SK-N-SH (cell line): ENCODE measurements around the gene FBXO27. TPM values are rescaled to one million over a fixed set of nuclear protein-coding genes. Genes with fewer than 3 reads are reported as not detected.

Experiments used
- CTCF ChIA-PET: fragments of 300-600, 350-600 bp; formaldehyde crosslinking; extraction: SDS; loops from one replicate; lab custom pipeline; 2021; lab: Yijun Ruan, JAX
- POLR2A ChIA-PET: fragments of 350-600 bp; sonication (Branson Sonifier 250); formaldehyde crosslinking; extraction: SDS; loops from one replicate; lab custom pipeline; 2020; ENCODE audit warnings: antibody characterized with exemption, inconsistent platforms; lab: Yijun Ruan, JAX
- DNase-seq: peaks from one replicate; pipeline ENCODE4 v3.0.0; 2012
- H2AFZ ChIP-seq: fragments of 200-600 bp; sonication (generic); 2 replicates; pipeline ENCODE4 v1.8.1; 2016; ENCODE audit warnings: antibody characterized with exemption, mild to moderate bottlenecking, low read depth
- H3F3A ChIP-seq: fragments of 200-600 bp; sonication (generic); replicated peaks from 2 replicates; pipeline ENCODE3; 2016; ENCODE audit warnings: antibody characterized with exemption, mild to moderate bottlenecking; ENCODE audit not compliant: insufficient read depth
- H3K27ac ChIP-seq, 2 experiments: fragments of 200-500 bp in 1 of 2; fragments of 200-600 bp in 1 of 2; sonication (Bioruptor generic) in 1 of 2; sonication (generic), shearing (Covaris generic) in 1 of 2; 2 replicates each; pipeline versions ENCODE4 v1.5.1 to v1.6.1; 2014 to 2016; ENCODE audit warnings: low read depth in 2 of 2, inconsistent platforms in 1 of 2, low read length in 1 of 2, mild to moderate bottlenecking in 1 of 2, mixed read lengths in 1 of 2
- H3K27me3 ChIP-seq: fragments of 200-600 bp; sonication (generic), shearing (Covaris generic); 2 replicates; pipeline ENCODE4 v1.6.1; 2016; ENCODE audit warnings: mixed run types; ENCODE audit not compliant: insufficient read depth
- H3K36me3 ChIP-seq, 2 experiments: fragments of 200-500 bp in 1 of 2; fragments of 200-600 bp in 1 of 2; sonication (Bioruptor generic) in 1 of 2; sonication (generic) in 1 of 2; replicated peaks in 1 of 2; 2 replicates each; pipeline versions ENCODE3 to v1.5.1; 2014 to 2016; ENCODE audit warnings: low read length in 1 of 2, mild to moderate bottlenecking in 1 of 2; ENCODE audit not compliant: insufficient read depth in 2 of 2, control insufficient read depth in 1 of 2
- H3K4me1 ChIP-seq, 2 experiments: fragments of 200-500 bp in 1 of 2; fragments of 200-600 bp in 1 of 2; sonication (Bioruptor generic) in 1 of 2; sonication (generic), shearing (Covaris generic) in 1 of 2; 2 replicates each; pipeline versions ENCODE4 v1.5.1 to v1.6.1; 2014 to 2016; ENCODE audit warnings: low read depth in 1 of 2, low read length in 1 of 2, mixed run types in 1 of 2; ENCODE audit not compliant: insufficient read depth in 2 of 2, control insufficient read depth in 1 of 2
- H3K4me2 ChIP-seq: fragments of 200-600 bp; sonication (generic), shearing (Covaris generic); 2 replicates; pipeline ENCODE4 v1.6.1; 2017; ENCODE audit warnings: mixed run types
- H3K4me3 ChIP-seq, 2 experiments: fragments of 200-500 bp in 1 of 2; fragments of 200-600 bp in 1 of 2; sonication (Bioruptor generic) in 1 of 2; sonication (generic), shearing (Covaris generic) in 1 of 2; 2 replicates each; pipeline versions ENCODE4 v1.5.1 to v1.8.1; 2014 to 2016; ENCODE audit warnings: low read depth in 2 of 2, inconsistent platforms in 1 of 2, low read length in 1 of 2, mild to moderate bottlenecking in 1 of 2, mixed read lengths in 1 of 2, moderate library complexity in 1 of 2
- H3K79me2 ChIP-seq: fragments of 200-600 bp; sonication (generic); 2 replicates; pipeline ENCODE4 v1.8.1; 2017; ENCODE audit warnings: mild to moderate bottlenecking; ENCODE audit not compliant: insufficient read depth
- H3K9ac ChIP-seq: fragments of 200-600 bp; sonication (generic); 2 replicates; pipeline ENCODE4 v1.6.1; 2017; ENCODE audit warnings: mixed run types
- H3K9me2 ChIP-seq: fragments of 200-600 bp; sonication (generic); 2 replicates; pipeline ENCODE4 v1.6.1; 2017; ENCODE audit warnings: mixed run types
- H3K9me3 ChIP-seq: fragments of 200-600 bp; sonication (generic); 2 replicates; pipeline ENCODE4 v1.6.1; 2017; ENCODE audit warnings: mixed run types, mild to moderate bottlenecking, moderate library complexity
- H4K20me1 ChIP-seq: fragments of 200-600 bp; sonication (generic); 2 replicates; pipeline ENCODE4 v1.6.1; 2017; ENCODE audit warnings: mild to moderate bottlenecking, mixed run types; ENCODE audit not compliant: insufficient read depth
- CHD2 ChIP-seq: fragments of 150-350 bp; IDR thresholded peaks from 2 replicates; pipeline ENCODE4 v1.6.1; 2018; ENCODE audit warnings: low read length; ENCODE audit not compliant: partially characterized antibody
- CTCF ChIP-seq: fragments of 200-600 bp; sonication (generic); IDR thresholded peaks from 2 replicates; pipeline ENCODE4 v1.6.1; 2017; ENCODE audit warnings: antibody characterized with exemption, mild to moderate bottlenecking, moderate library complexity
- ELF1 ChIP-seq: IDR thresholded peaks from 2 replicates; pipeline ENCODE4 v1.4.0; 2012
- FOSL2 ChIP-seq: IDR thresholded peaks from 2 replicates; pipeline ENCODE4 v1.4.0; 2012; ENCODE audit warnings: low read depth, mild to moderate bottlenecking, moderate library complexity, borderline replicate concordance
- GABPA ChIP-seq: IDR thresholded peaks from 2 replicates; pipeline ENCODE4 v1.4.0; 2012; ENCODE audit warnings: low read depth, mild to moderate bottlenecking
- JUND ChIP-seq: IDR thresholded peaks from 2 replicates; pipeline ENCODE4 v1.4.0; 2012
- MAX ChIP-seq: IDR thresholded peaks from 2 replicates; pipeline ENCODE4 v1.4.0; 2012; ENCODE audit warnings: low read depth
- MEF2A ChIP-seq: IDR thresholded peaks from 2 replicates; pipeline ENCODE4 v1.4.0; 2012; ENCODE audit warnings: low read depth, borderline replicate concordance
- MXI1 ChIP-seq: IDR thresholded peaks from 2 replicates; pipeline ENCODE4 v1.6.1; 2012; ENCODE audit warnings: mild to moderate bottlenecking, low read depth, low read length, improper control_type of control experiment
- NRF1 ChIP-seq: IDR thresholded peaks from 2 replicates; pipeline ENCODE4 v1.6.1; 2012; ENCODE audit warnings: low read depth, mild to moderate bottlenecking, low read length
- RAD21 ChIP-seq: IDR thresholded peaks from 2 replicates; pipeline ENCODE4 v1.6.1; 2012; ENCODE audit warnings: mild to moderate bottlenecking, low read length
- RCOR1 ChIP-seq: fragments of 150-350 bp; IDR thresholded peaks from 2 replicates; pipeline ENCODE4 v1.6.1; 2017; ENCODE audit warnings: antibody characterized with exemption, low read length
- REST ChIP-seq: IDR thresholded peaks from 2 replicates; pipeline ENCODE4 v1.6.1; 2012; ENCODE audit warnings: mild to moderate bottlenecking, low read depth, low read length, moderate library complexity
- RFX5 ChIP-seq: IDR thresholded peaks from 2 replicates; pipeline ENCODE4 v1.6.1; 2012; ENCODE audit warnings: mild to moderate bottlenecking, improper control_type of control experiment, low read length
- RXRA ChIP-seq: IDR thresholded peaks from 2 replicates; pipeline ENCODE4 v1.4.0; 2012; ENCODE audit warnings: low read depth, mild to moderate bottlenecking, borderline replicate concordance
- SIN3A ChIP-seq: IDR thresholded peaks from 2 replicates; pipeline ENCODE4 v1.6.1; 2012; ENCODE audit warnings: low read depth, mild to moderate bottlenecking, low read length, moderate library complexity, borderline replicate concordance
- SMC3 ChIP-seq: IDR thresholded peaks from 2 replicates; pipeline ENCODE4 v1.6.1; 2012; ENCODE audit warnings: low read depth, low read length, improper control_type of control experiment
- TAF1 ChIP-seq: IDR thresholded peaks from 2 replicates; pipeline ENCODE4 v1.6.1; 2012; ENCODE audit warnings: low read depth, mild to moderate bottlenecking, low read length, moderate library complexity, borderline replicate concordance
- TCF12 ChIP-seq: IDR thresholded peaks from 2 replicates; pipeline ENCODE4 v1.4.0; 2012
- TEAD4 ChIP-seq: IDR thresholded peaks from 2 replicates; pipeline ENCODE4 v1.4.0; 2012; ENCODE audit warnings: mild to moderate bottlenecking, borderline replicate concordance; ENCODE audit not compliant: insufficient read depth
- USF1 ChIP-seq: IDR thresholded peaks from 2 replicates; pipeline ENCODE4 v1.4.0; 2012; ENCODE audit warnings: low read depth, borderline replicate concordance
- USF2 ChIP-seq: fragments of 150-350 bp; IDR thresholded peaks from 2 replicates; pipeline ENCODE4 v1.6.1; 2017; ENCODE audit warnings: antibody characterized with exemption, low read length, low read depth, borderline replicate concordance
- ZBTB33 ChIP-seq: IDR thresholded peaks from 2 replicates; pipeline ENCODE4 v1.4.0; 2012; ENCODE audit warnings: low read depth, borderline replicate concordance
- whole genome bisulfite sequencing: methylation state at CpG from one replicate; pipeline ENCODE4 v1.1.6; 2017; ENCODE audit warnings: low lambda C conversion rate; 5-methylcytosine and 5-hydroxymethylcytosine counted together
- polyA plus RNA-seq, 3 experiments: library from polyadenylated mRNA; depleted of rRNA; stranded (reverse); fragments of >200 nt; gene quantifications; 2 replicates each; pipeline ENCODE4 v1.2.3, GENCODE V29; 2012

FBXO27 gene
- polyA plus RNA-seq, 1 of the 3 experiments (the other 2 are of a cell fraction) = 5.8 TPM

GRCh38 chr19:39052243-39052746, 19.9 kb upstream of the FBXO27 start:
- no peaks in the 10 kb centered on the region for H3K9me3 ChIP-seq
- no peaks in the 10 kb centered on the region for H3K9me2 ChIP-seq
- H3K36me3 ChIP-seq = no peaks in the 10 kb centered on the region
- H3K4me2 ChIP-seq = no peak overlapping the region
- no peak overlapping the region for H3K9ac ChIP-seq
- TF ChIP-seq MEF2A (no peak), USF2 (no peak), CHD2 (no peak), GABPA (no peak), MXI1 (no peak), RAD21 (peak; percentile 66), USF1 (no peak), RFX5 (no peak), TEAD4 (no peak), RXRA (no peak), TAF1 (no peak), TCF12 (no peak), SIN3A (no peak), ELF1 (no peak), JUND (no peak), REST (no peak), MAX (no peak), RCOR1 (no peak), SMC3 (peak; percentile 74), NRF1 (no peak), FOSL2 (no peak), CTCF (peak; percentile 92), ZBTB33 (no peak)
- no peaks in the 10 kb centered on the region for H3K79me2 ChIP-seq
- H3F3A ChIP-seq = no peaks in the 10 kb centered on the region
- no peak overlapping the region for H2AFZ ChIP-seq
- ChIA-PET CTCF (interaction anchor here (0.5 to 3.5 kb wide), 34 partner anchors 9 to 500 kb away, joined by 3 to 30 read pairs (median 4); partner anchors contain the start of genes FBXO27 and PAK4), POLR2A (no interaction called here)
- H3K27me3 ChIP-seq = no peaks in the 10 kb centered on the region
- H3K27ac ChIP-seq = no peak overlapping the region
- WGBS = 22% methylated on average over 7 of the region's 10 CpGs
- H3K4me1 ChIP-seq = no peaks in the 10 kb centered on the region; a peak in 1 of 4 replicates
- DNase-seq = peak; percentile 75
- peak overlapping the region in 1 of 2 experiments; percentile 20; a peak in 1 of 4 replicates for H3K4me3 ChIP-seq
- H4K20me1 ChIP-seq = no peaks in the 10 kb centered on the region
